Cerebellar nuclear complex (tissue), 1 donor: ENCODE measurements around the gene DENND4C.
A peak's percentile ranks its signal among the peaks of the same experiment; 100 is the strongest.
"Not testable (repeated sequence)": the region's sequence is repeated elsewhere in the genome, so short reads cannot be mapped to it uniquely, and the experiment has no call there.

Source experiments
- DNase-seq, 2 experiments: peaks; one replicate each; lab custom pipeline; 2025; lab: John Stamatoyannopoulos, UW

DENND4C gene

DNA sequence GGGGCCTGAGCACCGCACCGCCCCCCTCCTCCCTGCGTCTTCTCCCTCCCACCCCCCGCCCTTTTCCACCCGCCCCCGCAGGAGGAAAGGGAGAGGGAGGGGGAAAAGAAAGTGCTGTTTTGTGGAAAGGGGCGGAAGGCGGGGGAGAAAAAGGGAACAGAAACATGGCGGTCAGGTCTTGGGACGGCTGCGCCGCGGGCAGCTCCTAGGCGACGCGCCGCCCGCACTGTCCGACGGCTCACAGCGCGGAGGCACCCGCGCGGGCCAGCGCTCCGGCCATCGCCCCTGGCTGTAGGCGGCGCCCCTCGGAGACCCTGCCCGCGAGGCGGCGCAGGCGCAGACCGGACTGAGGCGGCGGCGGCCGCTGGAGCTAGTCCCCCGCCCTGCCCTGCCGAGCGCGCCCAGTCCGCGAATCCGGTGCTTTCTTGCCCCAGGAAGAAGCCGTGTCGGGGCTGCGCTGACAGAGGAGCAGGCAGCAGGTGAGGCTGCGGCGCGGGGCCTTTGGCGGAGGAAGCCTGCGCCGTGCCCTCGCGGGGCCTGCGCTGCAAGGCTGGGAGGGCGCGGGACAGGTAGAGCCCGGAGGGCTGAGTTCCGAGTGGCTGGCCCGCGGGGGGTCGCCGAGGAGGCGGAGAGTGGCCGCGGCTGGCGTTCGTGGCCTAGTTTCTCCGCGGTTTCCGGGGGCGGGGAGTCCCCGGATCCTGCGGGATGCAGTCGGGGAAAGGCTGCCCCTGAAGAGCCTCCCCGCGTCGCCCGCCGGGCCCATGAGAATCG, at the start of gene DENND4C:
Gene DENND4C, plus strand, starts transcription at position 339 of the 771 bp plus-strand sequence. CDS start 45,482 bp downstream, outside the sequence.
- peak in 1 of 2 experiments; percentile 60 for DNase-seq

DNA sequence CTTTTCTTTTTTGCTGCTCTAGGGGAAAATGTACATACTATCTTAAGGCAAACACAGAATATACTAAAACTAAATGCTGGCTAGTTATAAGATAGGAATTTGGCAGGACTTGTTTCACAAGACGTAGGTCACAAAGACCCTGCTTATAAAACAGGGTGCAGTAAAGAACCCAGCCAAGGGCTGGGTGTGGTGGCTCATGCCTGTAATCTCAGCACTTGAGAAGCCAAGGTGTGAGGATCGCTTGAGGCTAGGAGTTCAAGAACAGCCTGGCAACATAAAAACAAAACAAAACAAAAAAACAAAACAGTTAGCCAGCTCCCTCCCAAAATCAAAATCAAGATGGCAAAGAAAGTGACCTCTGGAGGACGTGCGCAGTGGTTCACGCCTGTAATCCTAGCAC, 49.5 kb upstream of the DENND4C start:
- no peak for DNase-seq

DNA sequence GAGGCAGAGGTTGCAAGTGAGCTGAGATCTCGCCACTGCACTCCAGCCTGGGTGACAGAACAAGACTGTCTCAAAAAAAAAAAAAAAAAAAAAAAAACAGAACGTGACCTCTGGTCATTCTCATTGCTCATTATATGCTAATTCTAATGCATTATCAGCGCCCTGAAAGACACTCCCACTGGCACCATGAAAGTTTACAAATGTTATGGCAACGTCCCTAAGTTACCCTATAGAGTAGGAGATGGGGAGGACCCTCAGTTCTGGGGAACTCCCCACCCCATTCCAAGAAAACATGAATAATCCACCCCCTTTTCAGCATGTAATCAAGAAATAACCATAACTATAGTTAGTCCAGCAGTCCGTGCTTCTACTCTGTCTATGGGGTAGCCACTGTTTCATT, 48.9 kb upstream of the DENND4C start:
- DNase-seq: no peak

DNA sequence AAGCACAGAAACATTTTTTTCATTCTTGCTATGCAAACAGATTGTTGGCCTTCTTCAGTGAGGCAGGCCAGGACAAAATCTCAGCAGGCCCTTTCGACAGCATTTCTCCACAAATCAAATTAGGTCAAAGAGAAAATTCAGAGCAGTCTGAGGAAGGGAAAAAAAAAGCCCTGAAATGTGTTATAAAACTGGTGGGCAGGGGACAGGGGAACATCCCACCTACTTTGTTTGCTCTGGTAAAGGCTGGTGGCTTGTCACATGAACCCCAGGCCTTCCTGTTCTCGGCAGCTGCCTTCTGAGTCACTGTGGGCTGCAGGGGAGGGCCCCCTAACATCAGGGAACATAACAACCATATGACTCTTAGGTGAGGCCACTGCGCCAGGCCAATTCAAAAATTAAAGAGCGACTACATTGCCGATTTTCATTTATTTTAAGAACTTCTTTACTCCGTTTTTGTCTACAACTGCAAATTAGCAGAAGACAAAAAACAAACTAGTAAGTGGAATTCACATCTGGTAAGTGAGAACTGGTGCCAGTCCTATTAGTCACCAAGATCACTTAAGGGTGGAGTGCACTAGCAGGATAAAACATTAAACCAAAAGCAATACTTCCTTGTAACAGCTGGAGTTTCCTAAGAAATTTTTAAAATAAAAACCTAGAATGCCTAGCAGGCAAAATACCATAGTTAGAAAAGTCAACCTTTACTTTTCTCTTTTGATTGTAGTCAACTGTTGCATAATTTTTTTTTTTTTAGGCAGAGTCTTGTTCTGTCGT, 46.2 kb upstream of the DENND4C start:
- no peak for DNase-seq

DNA sequence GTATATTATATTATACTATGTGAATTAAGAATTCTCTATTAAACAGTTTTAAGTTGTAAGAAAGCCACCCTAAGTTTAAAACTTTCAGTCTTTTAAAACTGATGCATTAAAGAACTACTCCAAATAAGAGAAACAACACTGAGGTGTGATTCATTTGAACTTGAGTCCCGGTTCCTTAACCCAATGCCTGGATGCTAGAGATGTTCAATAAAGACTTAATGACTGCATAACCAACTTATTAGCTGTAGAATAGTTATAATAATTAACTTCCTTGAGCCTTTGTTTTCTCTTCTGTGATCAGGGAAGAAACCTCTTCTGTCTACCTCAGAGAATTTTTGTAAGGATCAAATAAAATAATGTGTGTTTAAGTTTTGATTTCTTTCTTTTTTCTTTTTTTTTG, 45.3 kb upstream of the DENND4C start:
- DNase-seq: no peak

DNA sequence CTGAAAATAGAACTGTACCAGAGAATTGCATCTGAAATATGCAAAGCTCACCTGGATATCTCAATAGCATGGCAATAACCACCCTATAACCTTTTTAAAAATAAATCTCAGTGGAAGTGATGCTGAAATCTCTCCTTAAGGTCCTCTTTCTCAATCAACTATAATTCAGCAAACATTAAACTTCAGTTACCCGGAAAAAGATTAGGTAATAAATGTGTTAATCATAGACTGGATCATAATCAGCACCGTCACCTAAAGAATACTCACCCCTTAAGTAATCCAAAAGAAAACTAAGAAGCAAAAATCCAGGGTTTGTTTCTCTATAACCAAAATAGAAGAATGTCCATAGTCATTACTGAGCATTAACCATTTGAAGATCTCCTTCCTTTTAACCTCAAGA, 44.3 kb upstream of the DENND4C start:
- no peak for DNase-seq

DNA sequence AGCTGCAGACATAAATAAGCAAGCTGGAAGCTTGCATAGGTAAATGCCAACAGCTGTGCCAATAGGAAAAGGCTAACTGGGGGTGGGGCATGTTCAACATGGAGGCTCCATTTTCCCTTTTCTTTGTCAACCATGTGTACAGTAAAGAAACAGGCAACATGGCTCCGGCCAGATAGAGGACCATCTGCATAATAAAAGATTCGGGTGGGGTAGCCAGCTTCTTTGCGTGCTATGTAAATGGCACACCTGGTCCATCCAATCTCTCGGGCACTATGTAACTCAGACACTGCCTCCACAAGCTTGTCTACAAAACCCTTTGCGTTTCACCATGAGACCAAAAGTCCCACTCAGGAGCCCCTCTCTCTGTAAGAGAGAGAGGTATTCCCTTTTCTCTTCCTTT, 41.7 kb upstream of the DENND4C start:
- no peak for DNase-seq

DNA sequence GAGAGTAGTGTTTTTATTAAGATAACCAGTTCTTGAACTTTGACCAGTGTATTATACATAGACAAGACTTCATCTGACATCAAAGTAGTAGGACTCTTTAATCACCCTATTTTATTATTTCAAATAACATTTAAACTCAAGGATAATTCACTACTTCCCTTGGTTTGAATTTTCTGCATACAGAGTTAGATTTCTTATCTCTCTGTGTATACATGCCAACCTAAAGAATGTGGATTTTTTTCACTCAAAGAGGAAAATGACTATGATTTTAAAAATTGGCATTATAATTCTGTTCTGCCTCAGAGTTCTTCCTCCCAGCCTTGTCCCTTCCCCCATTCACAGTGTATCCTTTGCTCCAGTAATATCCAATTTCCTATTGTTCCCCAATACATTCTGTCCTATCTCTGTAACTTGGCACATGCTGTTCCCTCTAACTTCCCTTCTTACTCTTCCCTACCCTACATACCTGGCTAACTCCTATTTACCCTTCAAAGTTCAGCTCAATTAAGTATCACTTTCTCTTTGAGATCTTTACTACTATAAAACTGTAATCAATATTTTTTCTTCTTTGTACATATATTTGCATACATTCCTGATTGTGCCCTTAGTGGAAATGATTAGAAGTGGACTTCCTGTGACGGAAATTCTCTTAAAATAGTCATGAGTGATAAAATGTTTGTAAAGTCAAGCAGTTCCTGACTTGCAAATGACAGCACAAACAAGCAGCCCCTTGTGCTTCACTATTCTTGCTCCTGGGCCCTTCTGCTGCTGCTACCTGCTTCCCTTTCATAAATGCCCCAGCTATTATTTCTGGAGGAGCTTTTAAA, 38.1 kb upstream of the DENND4C start:
- DNase-seq: no peak

DNA sequence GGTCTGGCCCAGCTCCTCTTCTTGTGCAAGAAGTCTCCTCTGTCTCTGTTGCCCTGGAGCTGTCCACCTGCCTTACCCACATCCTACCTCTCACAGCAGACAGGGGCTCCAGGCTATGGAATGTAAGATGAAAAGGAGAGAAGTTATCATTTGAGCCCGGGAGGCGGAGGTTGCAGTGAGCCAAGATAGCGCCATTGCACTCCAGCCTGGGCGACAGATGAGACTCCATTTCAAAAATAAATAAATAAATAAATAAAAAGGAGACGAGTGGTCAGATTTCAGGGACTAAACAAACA, 37.5 kb upstream of the DENND4C start:
- no peak for DNase-seq

DNA sequence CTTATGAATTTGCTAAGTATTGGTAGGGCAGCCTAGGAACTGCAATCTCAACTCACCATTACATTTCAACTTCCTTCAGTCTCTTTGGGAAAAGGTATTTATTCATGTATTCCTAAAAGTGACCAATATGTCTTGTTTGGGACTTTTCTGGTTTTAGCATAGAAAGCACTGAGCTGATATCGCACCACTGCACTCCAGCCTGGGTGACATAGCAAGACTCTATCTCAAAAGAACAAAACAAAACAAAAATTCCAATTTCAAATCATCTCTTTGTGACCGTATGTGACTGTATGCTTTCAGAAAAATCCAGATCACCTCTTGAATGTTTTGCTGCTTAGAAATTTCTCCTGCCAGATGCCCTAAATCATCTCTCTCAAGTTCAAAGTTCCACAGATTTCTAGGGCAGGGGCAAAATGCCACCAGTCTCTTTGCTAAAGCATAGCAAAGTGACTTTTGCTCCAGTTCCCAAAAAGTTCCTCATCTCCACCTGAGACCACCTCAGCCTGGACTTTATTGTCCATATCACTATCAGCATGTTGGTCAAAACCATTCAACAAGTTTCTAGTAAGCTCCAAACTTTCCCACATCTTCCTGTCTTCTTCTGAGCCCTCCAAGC, 37.0 kb upstream of the DENND4C start:
- DNase-seq: not testable (repeated sequence)

DNA sequence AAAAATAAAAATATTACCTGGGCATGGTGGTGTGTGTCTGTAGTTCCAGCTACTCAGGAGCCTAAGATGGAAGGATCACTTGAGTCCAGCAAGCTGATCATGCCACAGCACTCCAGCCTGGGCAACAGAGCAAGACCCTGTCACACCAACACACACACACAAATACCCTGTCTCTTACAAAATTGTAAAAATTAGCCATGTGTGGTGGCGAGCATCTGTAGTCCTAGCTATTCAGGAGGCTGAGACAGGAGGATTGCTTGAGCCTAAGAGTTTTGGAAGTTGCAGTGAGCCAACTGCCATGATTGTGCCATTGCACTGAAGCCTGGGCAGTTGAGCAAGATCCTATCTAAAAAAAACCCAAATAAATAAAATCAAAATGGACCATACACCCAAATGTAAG, 32.1 kb upstream of the DENND4C start:
- DNase-seq: no peak

DNA sequence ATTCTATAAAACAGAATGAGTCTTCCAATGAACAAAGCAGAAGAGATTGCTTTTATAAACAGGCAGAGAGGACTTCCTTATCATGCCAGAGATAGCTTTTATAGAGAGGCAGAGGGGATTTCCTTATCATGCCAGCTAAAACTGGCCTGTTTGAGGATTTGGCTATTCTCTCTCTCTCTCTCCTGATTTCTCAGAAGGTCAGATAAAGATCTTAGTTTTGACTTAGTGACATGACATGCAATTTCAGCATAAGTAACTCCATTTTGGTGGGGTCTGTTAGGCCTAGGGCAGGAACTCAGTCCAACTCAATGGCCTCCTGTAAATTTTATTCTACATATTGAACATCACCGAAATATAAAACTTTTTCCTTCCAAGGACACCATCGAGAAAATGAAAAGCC, 31.5 kb upstream of the DENND4C start:
- DNase-seq: no peak

DNA sequence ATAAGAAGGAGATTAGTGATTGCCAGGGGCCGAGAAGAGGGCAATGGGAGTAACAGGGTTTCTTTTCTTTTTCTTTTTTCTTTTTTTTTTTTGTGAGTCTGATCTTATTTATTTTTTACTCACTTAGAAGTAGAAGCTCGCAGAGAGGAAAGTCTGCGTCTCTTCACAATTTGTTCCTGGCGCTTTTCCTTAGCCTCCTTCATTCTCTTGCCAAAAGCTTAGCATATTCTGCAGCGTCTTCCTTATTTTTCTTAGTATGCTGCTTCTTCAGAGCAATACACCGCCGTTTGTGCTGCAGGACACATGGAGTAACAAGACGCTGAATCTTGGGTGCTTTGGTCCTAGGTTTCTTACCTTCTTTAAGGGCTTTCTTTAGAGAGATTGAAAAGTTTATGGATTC, 30.3 kb upstream of the DENND4C start:
- no peak for DNase-seq

DNA sequence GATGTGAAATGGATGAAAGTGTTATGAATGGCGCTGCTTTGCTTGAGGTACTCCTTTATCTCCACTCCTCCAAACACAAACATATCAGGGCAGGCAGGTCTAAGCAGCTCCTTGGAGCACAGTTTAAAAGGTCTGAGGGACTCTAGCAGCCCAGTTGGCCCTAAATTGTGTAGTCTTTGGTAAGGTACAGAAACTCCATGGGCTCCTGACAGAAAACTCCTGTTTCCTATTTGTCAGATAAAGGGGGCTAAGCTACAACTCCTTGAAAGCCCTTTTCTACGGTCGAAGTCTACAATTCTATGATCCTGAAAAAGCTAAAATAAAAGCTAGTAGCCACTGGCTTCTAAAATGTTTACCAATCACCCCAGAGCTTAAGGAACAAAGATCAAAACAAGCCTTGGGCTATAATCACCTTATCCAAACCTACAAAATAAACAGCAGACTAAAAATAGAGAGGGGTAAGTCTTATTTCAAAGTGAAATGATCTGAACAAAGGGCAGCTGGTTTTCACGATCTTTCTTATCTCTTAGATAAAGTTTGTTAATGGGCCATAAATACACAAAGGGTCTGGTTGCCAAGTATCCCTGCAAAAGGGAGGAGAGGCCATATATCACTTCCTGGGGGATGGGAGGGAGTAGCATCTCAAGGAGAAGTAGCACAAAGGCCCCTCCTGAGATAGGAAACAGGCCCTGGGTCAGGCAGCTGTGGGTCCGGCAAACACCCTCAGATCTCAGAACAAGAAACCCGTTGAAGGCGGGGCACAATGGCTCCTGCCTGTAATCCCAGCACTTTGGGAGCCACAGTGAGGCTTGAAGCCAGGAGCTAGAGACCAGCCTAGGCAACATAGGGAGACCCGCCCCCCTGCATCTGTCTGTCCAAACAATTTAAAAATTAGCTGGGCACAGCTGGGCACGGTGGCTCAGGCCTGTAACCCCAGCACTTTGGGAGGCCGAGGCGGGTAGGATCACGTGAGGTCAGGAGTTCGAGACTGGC, 28.3 kb upstream of the DENND4C start:
- no peak for DNase-seq

DNA sequence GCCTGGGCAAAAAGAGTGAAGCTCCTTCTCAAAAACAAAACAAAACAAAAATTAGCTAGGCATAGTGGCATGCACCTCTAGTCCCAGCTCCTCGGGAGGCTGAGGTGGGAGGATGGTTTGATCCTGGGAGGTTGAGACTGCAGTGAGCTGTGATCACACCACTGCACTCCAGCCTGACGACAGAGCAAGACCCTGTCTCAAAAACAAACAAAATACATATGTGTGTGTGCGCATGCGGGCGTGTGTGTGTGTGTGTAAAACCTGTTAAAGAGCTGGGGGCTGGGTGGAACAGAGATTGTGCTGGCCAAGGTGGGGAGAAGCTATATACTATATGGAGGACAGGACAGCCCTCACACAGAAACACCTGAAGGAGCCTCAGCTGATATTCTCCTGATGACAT, 27.4 kb upstream of the DENND4C start:
- no peak for DNase-seq

DNA sequence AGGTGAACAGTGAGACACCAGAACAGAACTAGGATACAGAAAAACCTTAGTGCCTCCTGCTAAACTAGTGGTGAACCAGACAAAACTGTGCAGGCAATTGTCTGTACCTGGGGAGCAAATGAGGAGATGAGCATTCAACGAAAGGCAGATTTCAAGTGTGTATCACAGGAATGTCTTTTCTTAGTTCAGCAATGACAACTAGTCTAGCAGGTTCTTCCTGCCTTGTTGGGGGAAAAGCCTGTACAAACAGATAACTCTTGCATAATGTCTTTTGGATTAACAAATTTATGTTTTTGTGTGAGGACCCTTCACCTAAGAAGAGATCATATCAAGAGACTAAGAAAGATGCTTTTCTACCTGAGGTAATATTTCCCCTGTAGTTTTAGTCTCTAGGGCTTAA, 21.8 kb upstream of the DENND4C start:
- DNase-seq: no peak

DNA sequence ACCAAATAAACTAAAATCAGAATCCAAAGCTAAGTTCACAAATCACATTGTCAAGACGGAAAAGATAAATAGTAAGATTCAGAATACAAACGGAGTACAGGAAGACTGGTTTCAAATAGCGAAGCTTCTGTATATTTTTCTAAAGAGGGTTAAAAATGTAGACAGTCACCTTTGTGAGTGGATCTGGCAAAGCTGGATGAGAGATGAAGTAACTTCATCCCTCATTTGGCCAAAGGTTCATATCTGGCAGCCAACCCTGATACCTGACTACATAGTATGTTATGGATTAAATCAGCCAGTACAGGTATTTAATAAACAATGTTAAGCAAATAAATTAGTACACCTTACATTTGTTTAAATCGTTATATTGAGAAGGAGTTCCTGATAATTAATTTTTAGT, 21.3 kb upstream of the DENND4C start:
- no peak for DNase-seq

DNA sequence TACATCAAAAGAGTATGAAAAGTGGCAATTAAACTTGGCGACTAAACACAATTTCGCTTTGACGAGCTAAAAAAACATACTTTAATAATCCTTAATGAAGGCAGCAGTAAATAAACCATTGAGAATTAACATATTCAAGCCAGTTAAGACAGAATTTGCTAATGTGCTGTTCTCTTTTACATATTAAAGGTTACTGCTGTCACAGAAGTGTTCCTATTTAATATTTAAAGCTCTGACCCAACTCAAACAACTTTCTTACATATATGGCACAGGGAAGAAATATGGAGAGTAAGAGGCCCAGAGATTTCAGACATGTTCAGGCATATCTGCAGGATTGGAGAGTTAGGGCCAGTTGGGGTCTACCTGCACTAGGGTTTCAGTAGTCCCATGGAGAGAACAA, 16.7 kb upstream of the DENND4C start:
- no peak for DNase-seq

DNA sequence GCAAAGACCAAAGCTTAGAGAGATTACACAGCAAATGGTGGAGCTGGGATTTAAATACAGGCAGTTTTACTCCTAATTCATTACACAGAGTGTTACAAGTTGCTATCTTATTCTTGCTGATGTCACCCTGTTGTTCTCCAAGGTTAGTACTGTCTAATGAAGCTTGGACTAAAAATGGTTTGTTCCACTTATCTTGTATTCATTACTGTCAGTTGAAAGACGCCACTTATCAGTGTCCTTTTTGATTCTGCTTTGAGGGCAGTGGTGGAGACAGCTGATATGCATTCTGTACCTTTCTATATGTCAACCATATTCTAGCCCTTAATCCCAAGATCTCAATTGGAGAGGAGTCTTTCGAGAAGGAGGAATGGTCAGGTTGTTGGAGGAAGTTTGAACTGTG, 14.0 kb upstream of the DENND4C start:
- DNase-seq: no peak

DNA sequence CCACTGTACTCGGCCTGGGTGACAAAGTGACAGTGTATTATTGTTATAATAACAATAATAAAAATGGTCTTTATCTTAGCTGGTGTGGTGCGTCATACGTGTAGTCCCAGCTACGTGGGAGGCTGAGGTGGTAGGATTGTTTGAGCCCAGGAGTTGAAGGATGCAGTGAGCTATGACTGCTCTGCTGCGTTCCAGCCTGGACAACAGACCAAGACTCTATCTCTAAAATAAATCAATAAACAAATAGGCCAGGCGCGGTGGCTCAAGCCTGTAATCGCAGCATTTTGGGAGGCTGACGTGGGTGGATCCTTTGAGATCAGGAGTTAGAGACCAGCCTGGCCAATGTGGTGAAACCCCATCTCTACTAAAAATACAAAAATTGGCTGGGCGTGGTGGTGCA, 9.2 kb upstream of the DENND4C start:
- DNase-seq: no peak

DNA sequence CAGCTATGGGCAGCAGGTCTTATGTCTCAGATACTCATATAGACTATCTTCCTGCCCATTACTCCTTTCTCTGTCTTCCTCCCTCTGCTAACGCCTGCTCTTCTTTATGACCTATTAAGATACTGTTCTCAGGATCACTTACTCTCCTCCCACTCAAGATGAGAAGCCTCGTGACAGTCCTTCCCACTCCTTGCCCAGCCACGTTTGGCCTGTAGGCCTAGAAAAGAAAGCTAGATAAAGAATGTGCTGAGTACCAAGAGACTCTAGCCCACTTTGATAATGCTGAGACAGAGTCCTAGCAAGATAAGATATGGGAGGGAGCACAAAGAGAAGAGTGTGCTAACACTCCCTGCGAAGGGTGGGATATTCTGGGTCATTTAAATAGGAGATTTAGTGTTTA, 6.8 kb upstream of the DENND4C start:
- no peak for DNase-seq
